Measurements from ENCODE around the gene GGT7.
"Not testable (repeated sequence)": the region's sequence is repeated elsewhere in the genome, so short reads cannot be mapped to it uniquely, and the experiment has no call there.

GGT7 gene, protein sequence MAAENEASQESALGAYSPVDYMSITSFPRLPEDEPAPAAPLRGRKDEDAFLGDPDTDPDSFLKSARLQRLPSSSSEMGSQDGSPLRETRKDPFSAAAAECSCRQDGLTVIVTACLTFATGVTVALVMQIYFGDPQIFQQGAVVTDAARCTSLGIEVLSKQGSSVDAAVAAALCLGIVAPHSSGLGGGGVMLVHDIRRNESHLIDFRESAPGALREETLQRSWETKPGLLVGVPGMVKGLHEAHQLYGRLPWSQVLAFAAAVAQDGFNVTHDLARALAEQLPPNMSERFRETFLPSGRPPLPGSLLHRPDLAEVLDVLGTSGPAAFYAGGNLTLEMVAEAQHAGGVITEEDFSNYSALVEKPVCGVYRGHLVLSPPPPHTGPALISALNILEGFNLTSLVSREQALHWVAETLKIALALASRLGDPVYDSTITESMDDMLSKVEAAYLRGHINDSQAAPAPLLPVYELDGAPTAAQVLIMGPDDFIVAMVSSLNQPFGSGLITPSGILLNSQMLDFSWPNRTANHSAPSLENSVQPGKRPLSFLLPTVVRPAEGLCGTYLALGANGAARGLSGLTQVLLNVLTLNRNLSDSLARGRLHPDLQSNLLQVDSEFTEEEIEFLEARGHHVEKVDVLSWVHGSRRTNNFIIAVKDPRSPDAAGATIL

DNA sequence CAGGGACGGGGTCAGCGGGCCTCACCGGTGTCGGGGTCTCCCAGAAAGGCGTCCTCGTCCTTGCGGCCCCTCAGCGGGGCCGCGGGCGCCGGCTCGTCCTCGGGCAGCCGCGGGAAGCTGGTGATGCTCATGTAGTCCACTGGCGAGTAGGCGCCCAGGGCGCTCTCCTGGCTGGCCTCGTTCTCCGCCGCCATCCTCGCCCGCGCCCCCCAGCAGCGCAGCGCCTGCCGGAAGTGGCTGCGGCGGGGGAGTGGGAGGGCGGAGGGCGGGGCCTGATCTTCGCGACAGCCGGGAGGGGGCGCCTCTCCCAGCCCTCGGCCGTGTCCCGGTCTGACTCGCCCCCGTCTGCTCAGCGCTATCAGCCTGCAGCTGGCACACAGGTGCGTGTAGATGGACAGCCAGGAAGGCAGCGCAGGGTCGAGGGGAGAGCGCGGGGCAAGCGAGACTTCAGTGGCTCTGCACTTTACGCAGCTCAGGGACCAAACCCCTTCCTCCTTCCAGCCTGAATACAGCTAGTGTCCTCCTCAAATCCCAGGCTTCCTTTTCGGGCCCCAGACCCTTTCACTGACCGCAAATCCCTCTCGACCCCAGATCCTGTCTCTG lies at the start of gene GGT7:
Gene GGT7, minus strand, starts transcription at position 235 of the 603 bp plus-strand sequence. Its CDS starts 41 bp downstream, at position 194.
- Histone ChIP-seq H3K36me3 (ENCODE audit: control insufficient read depth, insufficient read depth, low read length) (no peaks in the 10 kb centered on the region), H3K9me3 (ENCODE audit: control insufficient read depth, insufficient read depth, low read depth, low read length) (no peaks in the 10 kb centered on the region), H3K9ac (ENCODE audit: low read length) (peak within 1 kb of the TSS; percentile 75), H3K4me3 (ENCODE audit: low read depth, low read length) (peak within 1 kb of the TSS; percentile 76), H3K27ac (ENCODE audit: low read depth, low read length) (no peak within 1 kb of the TSS), H3K27me3 (ENCODE audit: control insufficient read depth, insufficient read depth, low read length) (peaks cover 25% of the 10 kb centered on the region), H3K4me1 (ENCODE audit: control insufficient read depth, insufficient read depth, low read length) (peaks cover 32% of the 10 kb centered on the region)

DNA sequence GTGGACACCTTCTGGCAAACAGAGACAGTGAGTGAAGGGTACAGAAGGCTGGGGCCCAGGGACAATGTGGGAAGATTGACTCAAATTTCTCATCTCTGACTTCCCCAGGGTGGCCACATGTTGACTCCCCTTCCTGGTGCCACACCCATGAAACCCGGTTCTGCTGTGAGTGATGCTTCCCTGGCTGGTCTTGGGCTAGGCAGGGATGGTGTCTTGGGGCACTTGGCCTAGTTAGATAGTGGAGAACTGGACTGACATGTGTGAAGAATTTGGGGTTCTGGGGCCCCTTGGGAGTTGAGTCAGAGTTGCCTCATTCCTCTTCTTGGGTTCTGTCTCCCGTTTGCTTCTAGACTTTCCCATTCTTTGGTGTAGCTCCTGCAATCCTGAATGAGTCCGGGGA lies 48.8 kb upstream of the GGT7 start:
- Histone ChIP-seq H3K27ac (ENCODE audit: low read depth, low read length) (no peak overlapping the region), H3K4me3 (ENCODE audit: low read depth, low read length) (no peak overlapping the region), H3K9me3 (ENCODE audit: control insufficient read depth, insufficient read depth, low read depth, low read length) (peaks cover 8% of the 10 kb centered on the region; the same call in 1 of the 2 replicates), H3K36me3 (ENCODE audit: control insufficient read depth, insufficient read depth, low read length) (peaks cover 72% of the 10 kb centered on the region), H3K4me1 (ENCODE audit: control insufficient read depth, insufficient read depth, low read length) (no peaks in the 10 kb centered on the region), H3K9ac (ENCODE audit: low read length) (no peak overlapping the region), H3K27me3 (ENCODE audit: control insufficient read depth, insufficient read depth, low read length) (no peaks in the 10 kb centered on the region)

DNA sequence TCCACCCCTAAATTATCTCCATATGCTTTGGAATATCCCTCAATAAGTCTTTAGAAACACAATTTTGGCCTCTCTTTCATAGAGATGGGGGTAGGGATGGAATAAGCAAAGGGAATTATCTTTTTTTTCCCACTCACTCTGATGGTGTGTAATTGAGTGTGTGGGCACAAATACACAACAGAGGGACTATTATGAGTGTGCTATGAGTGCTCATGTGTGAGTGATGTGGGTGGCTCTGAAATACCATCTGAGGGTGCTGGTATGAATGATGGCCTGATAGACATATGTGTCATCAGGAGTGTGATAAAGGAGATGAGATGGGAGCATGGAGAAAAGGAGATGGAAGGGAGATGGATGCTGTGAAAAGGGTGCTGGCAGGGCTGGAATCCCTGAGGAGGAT lies 47.4 kb upstream of the GGT7 start:
- Histone ChIP-seq H3K9ac (ENCODE audit: low read length) (no peak overlapping the region), H3K27me3 (ENCODE audit: control insufficient read depth, insufficient read depth, low read length) (no peaks in the 10 kb centered on the region), H3K9me3 (ENCODE audit: control insufficient read depth, insufficient read depth, low read depth, low read length) (peaks cover 8% of the 10 kb centered on the region; the same call in 1 of the 2 replicates), H3K4me3 (ENCODE audit: low read depth, low read length) (no peak overlapping the region), H3K4me1 (ENCODE audit: control insufficient read depth, insufficient read depth, low read length) (no peaks in the 10 kb centered on the region), H3K36me3 (ENCODE audit: control insufficient read depth, insufficient read depth, low read length) (peaks cover 58% of the 10 kb centered on the region), H3K27ac (ENCODE audit: low read depth, low read length) (no peak overlapping the region)

DNA sequence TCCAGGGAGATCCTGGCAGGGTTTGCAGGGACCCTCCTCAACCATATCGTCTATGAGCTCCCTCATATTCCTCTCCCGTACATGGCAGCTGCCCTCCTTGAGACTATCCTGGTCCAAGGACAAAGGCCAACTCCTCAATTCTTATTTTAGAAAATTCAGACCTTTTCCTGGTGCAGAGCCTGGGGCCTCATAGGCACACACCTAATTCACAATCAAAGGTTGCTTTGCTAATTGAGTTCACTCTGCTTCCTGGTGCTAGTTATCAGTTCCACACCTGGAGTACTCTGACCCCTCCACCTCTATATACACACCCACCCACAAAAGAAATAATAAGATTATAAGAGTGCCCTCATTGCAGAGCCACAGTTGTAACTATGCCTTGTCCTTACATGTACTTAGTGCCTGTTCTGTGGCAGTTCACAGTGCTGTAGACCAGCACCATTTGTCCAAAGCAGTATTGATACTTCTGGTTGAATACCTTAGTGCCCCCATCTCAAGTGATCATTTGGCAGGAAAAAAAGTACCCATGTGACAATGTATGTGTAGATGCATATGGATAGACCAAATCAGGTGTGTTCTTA lies 44.2 kb upstream of the GGT7 start:
- Histone ChIP-seq H3K4me1 (ENCODE audit: control insufficient read depth, insufficient read depth, low read length) (no peaks in the 10 kb centered on the region), H3K9me3 (ENCODE audit: control insufficient read depth, insufficient read depth, low read depth, low read length) (no peaks in the 10 kb centered on the region), H3K27ac (ENCODE audit: low read depth, low read length) (no peak overlapping the region), H3K4me3 (ENCODE audit: low read depth, low read length) (no peak overlapping the region), H3K36me3 (ENCODE audit: control insufficient read depth, insufficient read depth, low read length) (peaks cover 40% of the 10 kb centered on the region; the same call in 1 of the 2 replicates), H3K27me3 (ENCODE audit: control insufficient read depth, insufficient read depth, low read length) (no peaks in the 10 kb centered on the region), H3K9ac (ENCODE audit: low read length) (no peak overlapping the region)

DNA sequence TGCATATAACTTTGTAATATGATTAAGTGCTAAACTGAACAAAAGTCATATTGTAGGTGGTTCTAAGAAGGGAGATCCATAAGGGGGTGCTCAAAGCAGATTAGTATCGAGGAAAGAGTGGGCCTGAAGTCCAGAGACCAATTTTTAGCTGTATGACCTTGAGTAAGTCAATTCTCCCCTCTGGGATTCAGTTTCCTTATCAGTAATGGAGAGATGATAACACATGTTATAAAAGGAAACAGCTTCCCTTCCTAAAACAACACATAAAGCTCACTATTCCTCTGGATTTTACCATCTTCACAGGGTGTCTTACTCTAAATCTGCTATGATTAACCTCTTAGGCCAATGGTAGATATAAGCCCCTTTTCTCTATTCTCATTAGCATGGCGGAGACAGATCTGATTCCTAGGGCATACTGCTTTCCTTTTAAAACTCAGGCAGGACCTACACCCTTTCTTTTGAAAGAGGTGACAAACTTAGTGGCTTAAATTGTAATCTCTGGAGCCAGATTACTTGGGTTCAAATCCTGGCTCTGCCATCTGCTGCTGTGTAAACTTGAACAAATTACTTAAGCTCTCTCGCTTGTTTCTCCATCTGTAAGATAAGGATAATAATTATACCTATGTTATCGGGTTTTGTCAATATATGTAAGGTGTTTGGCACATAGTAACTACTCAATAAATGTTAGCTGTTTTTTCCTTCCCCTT lies 43.2 kb upstream of the GGT7 start:
- H3K27me3 ChIP-seq (ENCODE audit: control insufficient read depth, insufficient read depth, low read length) = no peaks in the 10 kb centered on the region
- H3K27ac ChIP-seq (ENCODE audit: low read depth, low read length) = no peak overlapping the region
- H3K4me1 ChIP-seq (ENCODE audit: control insufficient read depth, insufficient read depth, low read length) = no peaks in the 10 kb centered on the region
- no peaks in the 10 kb centered on the region for H3K9me3 ChIP-seq (ENCODE audit: control insufficient read depth, insufficient read depth, low read depth, low read length)
- peaks cover 30% of the 10 kb centered on the region; the same call in 1 of the 2 replicates for H3K36me3 ChIP-seq (ENCODE audit: control insufficient read depth, insufficient read depth, low read length)
- H3K9ac ChIP-seq (ENCODE audit: low read length) = no peak overlapping the region
- no peak overlapping the region for H3K4me3 ChIP-seq (ENCODE audit: low read depth, low read length)

DNA sequence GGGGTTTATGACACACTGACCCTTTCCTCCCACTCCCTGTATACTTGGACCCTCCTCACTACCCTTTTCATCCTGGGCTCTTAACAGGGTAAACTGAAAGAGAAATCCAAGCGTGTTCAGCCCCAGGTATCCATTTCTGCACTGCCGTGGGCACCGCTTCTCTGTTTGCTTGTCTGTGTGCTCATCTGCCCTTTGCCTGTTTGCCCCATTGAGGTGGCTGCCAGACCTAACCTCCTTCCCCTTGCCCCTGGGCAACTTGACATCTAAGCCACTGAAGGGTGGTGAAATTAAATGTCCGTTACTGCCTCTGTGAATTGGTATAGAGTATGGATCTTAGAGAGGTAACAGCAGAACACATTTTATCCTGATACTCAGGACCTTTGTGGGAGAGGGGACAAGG lies 42.5 kb upstream of the GGT7 start:
- Histone ChIP-seq H3K27ac (ENCODE audit: low read depth, low read length) (no peak overlapping the region), H3K9ac (ENCODE audit: low read length) (no peak overlapping the region), H3K4me1 (ENCODE audit: control insufficient read depth, insufficient read depth, low read length) (no peaks in the 10 kb centered on the region), H3K27me3 (ENCODE audit: control insufficient read depth, insufficient read depth, low read length) (no peaks in the 10 kb centered on the region), H3K4me3 (ENCODE audit: low read depth, low read length) (no peak overlapping the region), H3K9me3 (ENCODE audit: control insufficient read depth, insufficient read depth, low read depth, low read length) (no peaks in the 10 kb centered on the region), H3K36me3 (ENCODE audit: control insufficient read depth, insufficient read depth, low read length) (peaks cover 22% of the 10 kb centered on the region; the same call in 1 of the 2 replicates)

DNA sequence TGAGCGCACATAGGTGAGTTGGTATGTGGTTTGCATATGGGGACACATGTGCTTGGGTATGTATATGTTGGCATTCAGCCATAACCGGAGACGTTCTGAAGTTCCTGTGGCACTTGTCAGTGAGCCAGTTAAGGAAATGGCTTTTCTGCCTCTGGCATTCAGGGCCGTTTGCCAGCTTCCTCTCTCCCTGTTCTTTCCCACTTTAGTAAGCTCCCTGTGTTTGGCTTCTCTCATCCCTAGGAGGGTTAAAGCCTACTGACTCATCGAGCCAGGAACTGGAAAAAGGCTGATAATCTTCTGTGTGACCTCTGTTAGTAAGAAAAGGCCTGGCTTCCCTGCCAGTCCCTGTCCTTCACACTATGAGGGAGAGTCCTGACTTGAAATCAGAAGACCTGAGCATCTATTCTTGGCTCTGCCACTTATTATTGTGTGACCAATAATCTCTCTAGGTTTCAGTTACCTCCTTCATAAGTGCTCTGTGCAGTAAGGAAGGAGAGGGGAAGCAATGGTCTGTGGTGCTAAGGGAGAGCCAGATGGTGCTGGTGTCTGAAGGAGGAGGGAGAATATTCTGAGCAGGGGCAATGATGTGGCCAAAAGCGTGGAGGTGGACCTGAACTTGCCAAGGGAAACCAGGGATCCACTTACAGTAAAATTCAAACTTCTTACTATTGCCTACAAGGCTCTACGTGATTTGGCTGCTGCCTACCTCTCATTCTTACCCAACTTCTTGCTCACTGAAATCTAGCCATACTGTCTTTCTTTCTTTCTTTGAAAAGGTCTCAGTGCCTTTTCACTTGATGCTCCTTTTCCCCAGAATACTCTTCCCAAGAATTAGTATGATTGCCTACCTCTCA lies 35.2 kb upstream of the GGT7 start:
- Histone ChIP-seq H3K27me3 (ENCODE audit: control insufficient read depth, insufficient read depth, low read length) (no peaks in the 10 kb centered on the region), H3K27ac (ENCODE audit: low read depth, low read length) (no peak overlapping the region)

DNA sequence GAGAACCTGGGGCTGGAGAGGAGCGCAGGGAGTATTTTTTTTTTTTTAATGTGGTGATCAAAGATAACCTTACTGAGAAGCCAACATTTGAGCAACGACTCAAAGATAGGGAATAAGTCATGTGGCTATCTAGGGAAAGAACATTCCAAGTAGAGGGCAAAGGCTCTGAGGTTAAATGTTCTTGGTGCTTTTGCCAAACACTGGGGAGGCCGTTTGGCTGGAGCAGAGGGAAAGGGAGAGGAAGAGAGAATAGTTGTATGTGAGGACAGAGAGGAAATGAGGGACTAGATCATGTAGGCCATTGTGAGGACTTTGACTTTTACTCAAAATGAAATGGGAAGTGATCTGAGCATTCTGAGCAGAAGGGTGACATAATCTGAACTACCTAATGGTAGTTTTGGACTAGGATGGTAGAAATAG lies 31.6 kb upstream of the GGT7 start:
- H3K27ac ChIP-seq (ENCODE audit: low read depth, low read length) = no peak overlapping the region
- H3K9me3 ChIP-seq (ENCODE audit: control insufficient read depth, insufficient read depth, low read depth, low read length) = 0 out of 2 replicates have a peak, but pooled peaks cover 3% of the 10 kb centered on the region
- H3K9ac ChIP-seq (ENCODE audit: low read length) = no peak overlapping the region
- H3K36me3 ChIP-seq (ENCODE audit: control insufficient read depth, insufficient read depth, low read length) = no peaks in the 10 kb centered on the region; the same call in 1 of the 2 replicates
- H3K4me3 ChIP-seq (ENCODE audit: low read depth, low read length) = no peak overlapping the region
- H3K27me3 ChIP-seq (ENCODE audit: control insufficient read depth, insufficient read depth, low read length) = no peaks in the 10 kb centered on the region
- H3K4me1 ChIP-seq (ENCODE audit: control insufficient read depth, insufficient read depth, low read length) = no peaks in the 10 kb centered on the region

More for the DNA sequence above, 35.2 kb upstream of the GGT7 start:
- Histone ChIP-seq H3K4me1 (ENCODE audit: control insufficient read depth, insufficient read depth, low read length) (no peaks in the 10 kb centered on the region), H3K36me3 (ENCODE audit: control insufficient read depth, insufficient read depth, low read length) (peaks cover under 1% of the 10 kb centered on the region; the same call in 1 of the 2 replicates), H3K9ac (ENCODE audit: low read length) (no peak overlapping the region), H3K4me3 (ENCODE audit: low read depth, low read length) (no peak overlapping the region), H3K9me3 (ENCODE audit: control insufficient read depth, insufficient read depth, low read depth, low read length) (no peaks in the 10 kb centered on the region)

DNA sequence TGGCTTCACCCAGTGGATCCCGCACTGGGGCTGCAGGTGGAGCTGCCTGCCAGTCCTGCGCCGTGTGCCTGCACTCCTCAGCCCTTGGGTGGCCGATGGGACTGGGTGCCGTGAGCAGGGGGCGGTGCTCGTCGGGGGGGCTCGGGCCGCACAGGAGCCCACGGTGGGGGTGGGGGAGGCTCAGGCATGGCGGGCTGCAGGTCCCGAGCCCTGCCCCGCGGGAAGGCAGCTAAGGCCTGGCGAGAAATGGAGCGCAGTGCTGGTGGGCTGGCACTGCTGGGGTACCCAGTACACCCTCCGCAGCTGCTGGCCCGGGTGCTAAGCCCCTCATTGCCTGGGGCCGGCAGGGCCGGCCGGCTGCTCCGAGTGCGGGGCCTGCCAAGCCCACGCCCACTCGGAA lies 26.1 kb upstream of the GGT7 start:
- H3K36me3 ChIP-seq (ENCODE audit: control insufficient read depth, insufficient read depth, low read length); H3K9me3 ChIP-seq (ENCODE audit: control insufficient read depth, insufficient read depth, low read depth, low read length); H3K4me1 ChIP-seq (ENCODE audit: control insufficient read depth, insufficient read depth, low read length); H3K4me3 ChIP-seq (ENCODE audit: low read depth, low read length); H3K9ac ChIP-seq (ENCODE audit: low read length); H3K27ac ChIP-seq (ENCODE audit: low read depth, low read length); H3K27me3 ChIP-seq (ENCODE audit: control insufficient read depth, insufficient read depth, low read length): not testable (repeated sequence)

DNA sequence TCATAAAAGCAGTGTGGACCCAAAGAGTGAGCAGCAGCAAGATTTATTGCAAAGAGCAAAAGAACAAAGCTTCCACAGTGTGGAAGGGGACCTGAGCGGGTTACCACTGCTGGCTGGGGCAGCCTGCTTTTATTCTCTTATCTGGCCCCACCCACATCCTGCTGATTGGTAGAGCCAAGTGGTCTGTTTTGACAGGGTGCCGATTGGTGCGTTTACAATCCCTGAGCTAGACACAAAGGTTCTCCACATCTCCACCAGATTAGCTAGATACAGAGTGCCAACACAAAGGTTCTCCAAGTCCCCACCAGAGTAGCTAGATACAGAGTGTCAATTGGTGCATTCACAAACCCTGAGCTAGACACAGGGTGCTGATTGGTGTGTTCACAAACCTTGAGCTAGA lies 25.5 kb upstream of the GGT7 start:
- not testable (repeated sequence) for H3K9ac ChIP-seq (ENCODE audit: low read length); H3K36me3 ChIP-seq (ENCODE audit: control insufficient read depth, insufficient read depth, low read length); H3K4me3 ChIP-seq (ENCODE audit: low read depth, low read length); H3K4me1 ChIP-seq (ENCODE audit: control insufficient read depth, insufficient read depth, low read length); H3K27me3 ChIP-seq (ENCODE audit: control insufficient read depth, insufficient read depth, low read length); H3K27ac ChIP-seq (ENCODE audit: low read depth, low read length); H3K9me3 ChIP-seq (ENCODE audit: control insufficient read depth, insufficient read depth, low read depth, low read length)

Measured in HUES6 (cell line).